Measurements from ENCODE around the gene SH3RF1. TPM values are rescaled to one million over a fixed set of nuclear protein-coding genes. Genes with fewer than 3 reads are reported as not detected.

Gene SH3RF1
- total and polyA plus RNA-seq, 2 of the 8 experiments (the other 6 are each of a cell fraction or from before 2014, with no cell fraction given): 6.9 to 15.1 TPM

DNA sequence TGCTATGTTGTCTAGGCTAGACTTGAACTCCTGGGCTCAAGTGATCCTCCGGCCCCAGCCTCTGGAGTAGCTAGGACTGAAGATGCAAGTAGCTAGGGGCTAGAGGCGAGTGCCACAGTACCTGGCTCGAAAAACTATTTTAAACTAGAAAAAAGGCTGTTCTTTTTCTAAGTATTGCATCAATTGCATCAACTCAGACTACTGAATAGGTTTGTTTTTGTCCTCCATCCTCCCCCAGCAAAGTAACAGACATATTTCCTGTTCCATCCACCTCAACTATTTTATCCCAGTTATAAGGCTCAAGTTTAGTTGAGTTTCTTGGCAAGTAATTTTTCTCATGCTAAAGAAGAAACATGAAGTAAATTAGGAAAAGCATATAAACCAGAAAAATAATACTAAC lies 4.1 kb downstream of the SH3RF1 start (continued):
- TF ChIP-seq, protein P1, sequence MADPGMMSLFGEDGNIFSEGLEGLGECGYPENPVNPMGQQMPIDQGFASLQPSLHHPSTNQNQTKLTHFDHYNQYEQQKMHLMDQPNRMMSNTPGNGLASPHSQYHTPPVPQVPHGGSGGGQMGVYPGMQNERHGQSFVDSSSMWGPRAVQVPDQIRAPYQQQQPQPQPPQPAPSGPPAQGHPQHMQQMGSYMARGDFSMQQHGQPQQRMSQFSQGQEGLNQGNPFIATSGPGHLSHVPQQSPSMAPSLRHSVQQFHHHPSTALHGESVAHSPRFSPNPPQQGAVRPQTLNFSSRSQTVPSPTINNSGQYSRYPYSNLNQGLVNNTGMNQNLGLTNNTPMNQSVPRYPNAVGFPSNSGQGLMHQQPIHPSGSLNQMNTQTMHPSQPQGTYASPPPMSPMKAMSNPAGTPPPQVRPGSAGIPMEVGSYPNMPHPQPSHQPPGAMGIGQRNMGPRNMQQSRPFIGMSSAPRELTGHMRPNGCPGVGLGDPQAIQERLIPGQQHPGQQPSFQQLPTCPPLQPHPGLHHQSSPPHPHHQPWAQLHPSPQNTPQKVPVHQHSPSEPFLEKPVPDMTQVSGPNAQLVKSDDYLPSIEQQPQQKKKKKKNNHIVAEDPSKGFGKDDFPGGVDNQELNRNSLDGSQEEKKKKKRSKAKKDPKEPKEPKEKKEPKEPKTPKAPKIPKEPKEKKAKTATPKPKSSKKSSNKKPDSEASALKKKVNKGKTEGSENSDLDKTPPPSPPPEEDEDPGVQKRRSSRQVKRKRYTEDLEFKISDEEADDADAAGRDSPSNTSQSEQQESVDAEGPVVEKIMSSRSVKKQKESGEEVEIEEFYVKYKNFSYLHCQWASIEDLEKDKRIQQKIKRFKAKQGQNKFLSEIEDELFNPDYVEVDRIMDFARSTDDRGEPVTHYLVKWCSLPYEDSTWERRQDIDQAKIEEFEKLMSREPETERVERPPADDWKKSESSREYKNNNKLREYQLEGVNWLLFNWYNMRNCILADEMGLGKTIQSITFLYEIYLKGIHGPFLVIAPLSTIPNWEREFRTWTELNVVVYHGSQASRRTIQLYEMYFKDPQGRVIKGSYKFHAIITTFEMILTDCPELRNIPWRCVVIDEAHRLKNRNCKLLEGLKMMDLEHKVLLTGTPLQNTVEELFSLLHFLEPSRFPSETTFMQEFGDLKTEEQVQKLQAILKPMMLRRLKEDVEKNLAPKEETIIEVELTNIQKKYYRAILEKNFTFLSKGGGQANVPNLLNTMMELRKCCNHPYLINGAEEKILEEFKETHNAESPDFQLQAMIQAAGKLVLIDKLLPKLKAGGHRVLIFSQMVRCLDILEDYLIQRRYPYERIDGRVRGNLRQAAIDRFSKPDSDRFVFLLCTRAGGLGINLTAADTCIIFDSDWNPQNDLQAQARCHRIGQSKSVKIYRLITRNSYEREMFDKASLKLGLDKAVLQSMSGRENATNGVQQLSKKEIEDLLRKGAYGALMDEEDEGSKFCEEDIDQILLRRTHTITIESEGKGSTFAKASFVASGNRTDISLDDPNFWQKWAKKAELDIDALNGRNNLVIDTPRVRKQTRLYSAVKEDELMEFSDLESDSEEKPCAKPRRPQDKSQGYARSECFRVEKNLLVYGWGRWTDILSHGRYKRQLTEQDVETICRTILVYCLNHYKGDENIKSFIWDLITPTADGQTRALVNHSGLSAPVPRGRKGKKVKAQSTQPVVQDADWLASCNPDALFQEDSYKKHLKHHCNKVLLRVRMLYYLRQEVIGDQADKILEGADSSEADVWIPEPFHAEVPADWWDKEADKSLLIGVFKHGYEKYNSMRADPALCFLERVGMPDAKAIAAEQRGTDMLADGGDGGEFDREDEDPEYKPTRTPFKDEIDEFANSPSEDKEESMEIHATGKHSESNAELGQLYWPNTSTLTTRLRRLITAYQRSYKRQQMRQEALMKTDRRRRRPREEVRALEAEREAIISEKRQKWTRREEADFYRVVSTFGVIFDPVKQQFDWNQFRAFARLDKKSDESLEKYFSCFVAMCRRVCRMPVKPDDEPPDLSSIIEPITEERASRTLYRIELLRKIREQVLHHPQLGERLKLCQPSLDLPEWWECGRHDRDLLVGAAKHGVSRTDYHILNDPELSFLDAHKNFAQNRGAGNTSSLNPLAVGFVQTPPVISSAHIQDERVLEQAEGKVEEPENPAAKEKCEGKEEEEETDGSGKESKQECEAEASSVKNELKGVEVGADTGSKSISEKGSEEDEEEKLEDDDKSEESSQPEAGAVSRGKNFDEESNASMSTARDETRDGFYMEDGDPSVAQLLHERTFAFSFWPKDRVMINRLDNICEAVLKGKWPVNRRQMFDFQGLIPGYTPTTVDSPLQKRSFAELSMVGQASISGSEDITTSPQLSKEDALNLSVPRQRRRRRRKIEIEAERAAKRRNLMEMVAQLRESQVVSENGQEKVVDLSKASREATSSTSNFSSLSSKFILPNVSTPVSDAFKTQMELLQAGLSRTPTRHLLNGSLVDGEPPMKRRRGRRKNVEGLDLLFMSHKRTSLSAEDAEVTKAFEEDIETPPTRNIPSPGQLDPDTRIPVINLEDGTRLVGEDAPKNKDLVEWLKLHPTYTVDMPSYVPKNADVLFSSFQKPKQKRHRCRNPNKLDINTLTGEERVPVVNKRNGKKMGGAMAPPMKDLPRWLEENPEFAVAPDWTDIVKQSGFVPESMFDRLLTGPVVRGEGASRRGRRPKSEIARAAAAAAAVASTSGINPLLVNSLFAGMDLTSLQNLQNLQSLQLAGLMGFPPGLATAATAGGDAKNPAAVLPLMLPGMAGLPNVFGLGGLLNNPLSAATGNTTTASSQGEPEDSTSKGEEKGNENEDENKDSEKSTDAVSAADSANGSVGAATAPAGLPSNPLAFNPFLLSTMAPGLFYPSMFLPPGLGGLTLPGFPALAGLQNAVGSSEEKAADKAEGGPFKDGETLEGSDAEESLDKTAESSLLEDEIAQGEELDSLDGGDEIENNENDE (IDR thresholded peaks at IDR 0.05; ENCODE audit: insufficient replicate concordance, low read length): no peak
- TF ChIP-seq GTF2F1 (IDR thresholded peaks at IDR 0.05; ENCODE audit: borderline replicate concordance, low read depth, low read length) (no peak), KDM4A (IDR thresholded peaks at IDR 0.05; ENCODE audit: low read depth, low read length, severe bottlenecking) (no peak), ASH2L (IDR thresholded peaks at IDR 0.05; ENCODE audit: low read length) (no peak), EP300 (IDR thresholded peaks at IDR 0.05; ENCODE audit: borderline replicate concordance in 1 of 2, low read depth in 2 of 2, low read length in 2 of 2) (no peak), SIN3A (conservative IDR thresholded peaks at IDR 0.05 in 1 of 2, IDR thresholded peaks at IDR 0.05 in 1 of 2; ENCODE audit: low read depth in 1 of 2, low read length in 2 of 2) (no peak), JUND (IDR thresholded peaks at IDR 0.05; ENCODE audit: low read length) (no peak), KDM1A (IDR thresholded peaks at IDR 0.05; ENCODE audit: borderline replicate concordance, low read length) (no peak)
- TF ChIP-seq, protein P2, sequence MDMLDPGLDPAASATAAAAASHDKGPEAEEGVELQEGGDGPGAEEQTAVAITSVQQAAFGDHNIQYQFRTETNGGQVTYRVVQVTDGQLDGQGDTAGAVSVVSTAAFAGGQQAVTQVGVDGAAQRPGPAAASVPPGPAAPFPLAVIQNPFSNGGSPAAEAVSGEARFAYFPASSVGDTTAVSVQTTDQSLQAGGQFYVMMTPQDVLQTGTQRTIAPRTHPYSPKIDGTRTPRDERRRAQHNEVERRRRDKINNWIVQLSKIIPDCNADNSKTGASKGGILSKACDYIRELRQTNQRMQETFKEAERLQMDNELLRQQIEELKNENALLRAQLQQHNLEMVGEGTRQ (IDR thresholded peaks at IDR 0.05; ENCODE audit: low read length): no peak
